Vagina (tissue), 2 donors: Measurements from ENCODE around the gene SIPA1L3.

Experiments used
- CTCF ChIP-seq, 3 experiments: fragments of 450-650 bp in 2 of 3; fragments of 200-600 bp in 1 of 3; sonication (generic) in 1 of 3; IDR thresholded peaks; one replicate each; pipeline ENCODE4 v1.5.1; 2017 to 2019; ENCODE audit warnings: antibody characterized with exemption in 3 of 3, mild to moderate bottlenecking in 2 of 3, moderate library complexity in 2 of 3
- POLR2A ChIP-seq, 2 donors: fragments of 450-650 bp; IDR thresholded peaks; one replicate each; pipeline ENCODE4 v1.6.1; 2017; ENCODE audit warnings: antibody characterized with exemption in 2 of 2, mild to moderate bottlenecking in 2 of 2, moderate library complexity in 2 of 2

DNA sequence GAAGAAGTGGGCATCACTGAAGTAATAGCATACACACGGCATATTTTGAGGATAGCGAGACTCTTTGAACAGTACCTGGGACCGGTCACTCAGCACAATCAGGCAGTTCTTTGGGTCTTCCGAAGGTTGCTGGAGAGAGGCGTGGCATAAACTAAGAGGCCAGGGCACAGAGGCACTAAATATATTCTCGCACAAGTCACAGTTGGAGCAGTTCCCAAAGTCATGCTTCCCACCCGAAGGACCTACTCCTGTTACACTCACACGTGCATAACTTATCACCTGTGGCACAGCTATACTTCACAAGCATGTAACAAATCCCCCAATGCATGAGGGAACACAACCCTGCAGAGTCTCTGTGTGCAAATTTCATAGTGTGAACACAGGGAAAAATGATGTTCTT is 10.8 kb upstream of the SIPA1L3 start:
- no peak for TF ChIP-seq CTCF (IDR thresholded peaks at IDR 0.05)
- no peak for TF ChIP-seq POLR2A (IDR thresholded peaks at IDR 0.05)
